GM19023 (cell line): ENCODE data around the gene MGARP.
A peak's percentile ranks its signal among the peaks of the same experiment; 100 is the strongest.
"Not testable (repeated sequence)": the region's sequence is repeated elsewhere in the genome, so short reads cannot be mapped to it uniquely, and the experiment has no call there.

Experiments
- ATAC-seq: cut with Tn5 transposase; IDR thresholded peaks from one replicate; pipeline ENCODE4 v1.9.1; 2021; ENCODE audit warnings: mild to moderate bottlenecking, moderate library complexity; ENCODE audit not compliant: unreplicated experiment

The MGARP gene

DNA sequence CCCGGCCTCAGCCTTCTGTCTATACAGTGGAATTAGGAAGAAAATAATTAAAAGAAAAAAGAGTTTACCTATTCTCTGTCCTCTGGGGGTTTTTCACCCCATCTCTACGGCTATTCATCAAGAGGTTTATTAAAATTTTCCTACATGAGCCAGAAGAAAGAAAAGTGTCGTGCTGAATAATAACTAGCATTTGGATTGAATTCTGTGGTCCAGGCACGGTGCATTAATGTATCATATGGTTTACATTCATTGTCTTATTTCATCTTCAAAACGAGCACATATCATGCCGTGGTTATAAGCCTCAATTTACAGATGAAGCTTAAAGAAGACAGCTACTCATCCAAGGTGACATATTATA, 15.9 kb upstream of the MGARP start:
- no peak for ATAC-seq

DNA sequence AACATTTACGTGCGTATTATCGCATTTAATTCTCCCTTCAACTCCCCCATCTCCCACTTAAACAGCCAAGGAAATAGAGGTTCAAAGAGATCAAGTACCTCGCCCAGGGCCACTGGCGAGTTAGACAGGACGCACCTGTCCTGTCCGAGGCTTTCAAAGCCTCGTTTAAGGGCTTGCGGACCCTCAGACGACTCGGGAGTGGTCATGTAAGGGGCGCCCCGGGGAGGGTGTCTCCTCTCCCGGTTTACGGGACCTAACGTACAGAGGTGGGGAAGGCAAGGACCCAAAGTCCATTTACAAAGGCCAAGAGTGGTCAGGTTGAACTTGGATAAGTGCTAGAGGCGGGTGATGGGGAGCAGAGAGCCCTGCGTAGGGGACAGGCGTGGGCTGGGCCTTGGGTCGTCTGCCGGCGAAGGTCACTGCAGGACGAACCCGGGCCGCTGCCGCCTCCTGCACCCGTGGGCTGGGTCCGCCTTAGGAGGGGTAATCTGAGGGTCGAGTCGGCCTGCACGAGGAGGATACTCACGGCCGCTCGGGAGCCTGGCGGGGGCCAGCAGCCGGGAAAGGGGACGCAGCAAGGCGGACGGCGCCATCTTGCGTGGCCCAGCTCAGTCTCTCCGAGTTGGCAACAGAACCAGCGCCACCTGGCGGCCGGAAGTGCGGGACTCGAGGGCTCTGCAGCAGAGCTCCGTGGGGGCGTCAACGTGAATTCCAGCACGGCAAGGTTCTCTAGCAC, 15.3 kb upstream of the MGARP start:
- peak; percentile 97 for ATAC-seq

DNA sequence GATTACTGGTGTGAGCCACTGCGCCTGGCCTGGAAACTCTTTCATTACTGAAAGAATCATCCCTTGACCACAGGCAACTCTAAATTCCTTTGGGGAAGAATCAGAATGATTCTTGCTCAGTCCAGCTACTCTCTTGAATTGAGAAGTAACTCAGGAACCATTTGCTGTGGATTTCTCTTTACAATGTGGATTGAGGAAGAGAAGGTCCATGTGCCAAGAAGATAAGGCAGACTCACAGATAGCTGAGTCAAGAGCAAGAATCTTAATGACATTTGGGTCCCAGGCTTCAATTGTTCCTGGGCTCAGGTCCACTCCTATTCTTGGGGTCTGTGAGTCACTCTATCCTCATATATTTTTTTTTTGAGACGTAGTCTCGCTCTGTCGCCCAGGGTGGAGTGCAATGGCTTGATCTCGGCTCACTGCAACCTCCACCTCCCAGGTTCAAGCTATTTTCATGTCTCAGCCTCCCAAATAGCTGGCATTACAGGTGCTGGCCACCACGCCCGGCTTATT, 6.2 kb upstream of the MGARP start:
- ATAC-seq: no peak

DNA sequence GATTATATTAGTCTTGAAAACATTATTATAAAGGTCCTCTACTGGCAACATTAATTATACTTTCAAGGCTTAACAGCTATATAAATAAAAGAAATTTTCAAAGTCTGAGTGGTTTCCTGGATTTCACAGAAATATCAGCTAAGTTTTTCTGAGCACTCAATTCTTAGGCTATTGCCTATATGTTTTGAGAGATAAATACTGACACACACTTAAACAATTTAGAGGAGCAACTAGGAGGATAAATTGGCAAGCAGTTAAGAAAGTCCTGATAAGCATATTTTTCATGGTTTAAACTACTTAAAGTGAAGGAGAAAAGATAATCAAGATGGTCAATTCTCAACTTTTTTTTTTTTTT, 2.7 kb upstream of the MGARP start:
- no peak for ATAC-seq

DNA sequence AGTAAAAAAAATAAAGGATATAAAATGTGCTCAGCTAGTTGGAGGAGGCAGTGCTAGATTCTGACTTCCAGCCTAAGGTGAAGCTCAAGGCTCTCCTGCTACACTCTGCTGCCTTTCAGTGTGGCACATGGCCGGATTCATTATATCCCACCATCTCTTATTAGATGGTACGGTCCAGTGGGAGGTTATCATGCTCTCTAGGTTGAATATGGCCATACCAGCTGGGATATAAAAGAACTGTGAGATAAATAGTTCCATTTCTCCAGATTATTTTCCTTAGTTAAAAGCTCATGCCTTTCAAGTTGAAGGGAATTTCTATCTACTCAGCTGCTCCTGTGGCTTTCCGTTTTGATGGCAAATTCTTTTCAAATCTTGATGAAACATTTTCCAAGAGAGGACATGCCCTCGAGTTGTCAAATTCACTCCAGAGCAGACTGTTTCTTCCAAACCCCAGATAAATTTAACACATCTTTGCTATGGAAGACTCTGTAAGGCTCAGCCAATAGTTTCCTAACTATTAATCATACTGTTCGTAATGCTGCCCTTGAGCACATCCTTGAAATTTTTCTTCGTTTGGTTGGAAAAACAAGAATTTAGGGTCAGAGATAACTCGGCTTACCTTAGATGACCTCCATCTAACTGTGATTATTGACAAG, 2.2 kb upstream of the MGARP start:
- no peak for ATAC-seq

DNA sequence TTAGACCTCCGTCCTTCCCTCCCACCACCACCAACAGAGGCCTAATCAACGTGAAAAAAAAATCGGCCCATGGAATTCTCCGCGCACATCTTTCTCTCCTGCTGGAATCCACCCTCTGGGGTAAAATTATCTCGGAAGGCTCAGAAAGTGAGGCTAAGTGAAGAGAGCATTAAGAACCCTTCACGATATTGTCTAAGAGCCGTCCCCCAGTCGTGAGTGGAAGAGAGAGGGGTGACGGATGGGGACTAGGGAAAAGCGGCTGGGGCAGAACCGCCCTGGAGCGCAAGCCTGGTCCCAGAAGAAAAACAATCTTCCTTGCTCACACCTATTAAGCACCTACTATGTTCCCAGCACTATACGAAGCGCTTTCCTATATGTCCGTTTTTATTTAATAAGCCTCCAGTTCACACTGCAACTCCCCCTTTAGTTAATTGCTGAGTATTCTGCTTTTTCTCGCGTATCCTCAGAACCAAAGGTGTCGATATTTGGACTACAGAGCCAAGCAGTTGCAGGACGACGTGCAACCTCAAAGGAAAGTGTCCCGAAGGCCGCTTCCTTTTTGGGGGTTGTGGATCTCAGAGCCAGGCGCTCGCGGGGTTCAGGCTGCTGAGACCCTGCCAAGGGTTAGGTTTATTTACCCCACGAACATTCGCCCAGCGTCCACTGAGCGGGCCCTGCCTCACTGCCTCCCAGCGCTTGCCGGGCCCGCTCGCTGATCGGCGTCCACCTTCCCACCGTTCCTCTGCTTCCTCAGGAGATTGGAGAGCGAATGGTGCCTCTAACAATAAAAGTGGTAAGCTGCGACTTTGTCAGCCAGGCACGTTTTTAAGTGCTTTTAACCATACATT, 889 bp downstream of the MGARP start:
- ATAC-seq: peak; percentile 36

DNA sequence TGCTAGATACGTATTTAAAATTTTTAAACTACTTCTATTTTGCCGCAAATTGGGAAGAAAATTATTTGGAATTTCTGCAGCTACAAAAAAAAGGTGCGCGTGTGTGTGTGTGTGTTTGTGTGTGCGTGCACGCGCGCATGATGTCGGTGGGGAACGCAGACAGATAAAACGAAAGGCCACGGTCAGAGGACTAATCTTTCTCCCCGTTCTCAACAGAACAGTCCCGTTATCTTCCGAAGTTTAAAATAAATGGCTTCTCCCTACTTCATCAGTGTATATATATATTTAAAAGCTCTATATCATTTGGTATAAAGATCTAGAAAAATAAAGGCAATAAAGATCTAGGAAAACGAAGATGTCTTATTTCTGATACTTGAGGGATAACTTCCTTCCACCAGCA, 1.5 kb downstream of the MGARP start:
- ATAC-seq: no peak

DNA sequence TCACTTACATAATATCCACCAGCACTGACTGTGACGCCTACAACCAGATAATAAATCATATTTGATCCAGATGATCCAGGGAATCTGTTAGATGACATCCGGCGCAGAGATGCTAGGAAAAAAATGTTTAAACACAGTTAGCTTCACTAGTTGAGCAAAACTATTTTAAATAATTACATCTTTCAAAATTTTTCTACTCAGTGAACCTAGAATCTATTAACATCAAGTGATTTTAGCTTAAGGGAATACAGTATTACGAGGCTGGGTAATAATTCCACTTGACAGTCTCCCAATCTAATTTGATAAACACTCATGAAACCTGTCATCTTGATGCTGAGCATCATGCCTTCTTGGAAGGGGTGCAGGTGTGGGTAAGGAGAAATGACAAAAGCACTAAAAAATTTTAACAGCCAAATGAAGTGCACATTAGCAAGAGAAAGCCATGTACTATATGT, 4.7 kb downstream of the MGARP start:
- ATAC-seq: no peak

DNA sequence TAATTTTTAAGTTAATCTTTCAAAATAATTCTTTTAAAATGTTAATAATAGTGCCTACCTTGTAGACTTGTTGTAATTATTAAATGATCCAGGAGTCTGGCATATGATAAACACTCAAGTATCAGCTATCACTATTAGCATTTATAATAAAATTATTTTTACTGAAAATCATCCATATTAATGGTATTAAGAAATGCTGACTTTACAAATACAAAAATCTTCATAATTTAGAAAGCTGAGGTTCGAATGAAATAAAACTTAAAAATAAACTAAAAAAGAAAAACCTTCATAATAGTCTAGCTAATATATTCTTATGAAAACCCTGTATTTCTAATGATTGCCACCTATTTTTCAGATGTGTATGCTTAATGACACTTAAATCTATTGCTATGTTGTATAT, 5.2 kb downstream of the MGARP start:
- no peak for ATAC-seq

DNA sequence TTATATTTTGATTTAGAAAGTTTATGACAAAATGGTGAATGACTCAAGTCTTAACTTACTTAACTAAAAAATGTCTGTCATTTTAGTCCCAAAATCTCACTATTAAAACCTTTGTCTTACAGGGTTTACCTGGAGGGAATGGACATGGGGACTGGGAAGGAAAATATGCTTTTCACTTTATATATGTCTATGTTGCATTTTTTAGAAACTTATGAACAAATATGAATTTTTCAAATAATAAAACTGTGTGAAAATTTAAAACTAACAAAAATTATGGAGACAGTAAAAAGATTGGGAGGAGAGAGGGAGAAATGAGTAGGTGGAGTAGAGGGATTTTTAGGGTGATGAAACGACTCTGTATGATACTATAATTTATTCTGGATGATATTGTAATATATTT, 6.2 kb downstream of the MGARP start:
- ATAC-seq: no peak

DNA sequence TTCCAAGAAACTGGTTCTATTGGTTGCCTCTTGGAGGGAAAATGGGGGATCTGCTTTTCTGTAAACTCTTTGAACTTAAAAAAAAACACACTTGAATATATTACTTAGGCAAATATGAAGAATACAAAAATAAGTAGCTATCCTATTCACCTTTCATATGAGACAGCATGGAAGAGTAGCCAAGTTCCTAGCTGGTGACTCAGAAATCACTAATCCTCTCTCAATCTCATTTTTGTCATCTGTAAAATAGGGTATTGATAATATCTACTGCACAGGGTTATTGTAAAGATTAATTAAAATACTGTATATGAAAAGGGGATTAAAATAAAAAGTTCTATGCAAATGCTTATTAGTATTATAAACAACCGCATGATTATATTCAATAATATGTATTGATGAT, 12.7 kb downstream of the MGARP start:
- no peak for ATAC-seq

DNA sequence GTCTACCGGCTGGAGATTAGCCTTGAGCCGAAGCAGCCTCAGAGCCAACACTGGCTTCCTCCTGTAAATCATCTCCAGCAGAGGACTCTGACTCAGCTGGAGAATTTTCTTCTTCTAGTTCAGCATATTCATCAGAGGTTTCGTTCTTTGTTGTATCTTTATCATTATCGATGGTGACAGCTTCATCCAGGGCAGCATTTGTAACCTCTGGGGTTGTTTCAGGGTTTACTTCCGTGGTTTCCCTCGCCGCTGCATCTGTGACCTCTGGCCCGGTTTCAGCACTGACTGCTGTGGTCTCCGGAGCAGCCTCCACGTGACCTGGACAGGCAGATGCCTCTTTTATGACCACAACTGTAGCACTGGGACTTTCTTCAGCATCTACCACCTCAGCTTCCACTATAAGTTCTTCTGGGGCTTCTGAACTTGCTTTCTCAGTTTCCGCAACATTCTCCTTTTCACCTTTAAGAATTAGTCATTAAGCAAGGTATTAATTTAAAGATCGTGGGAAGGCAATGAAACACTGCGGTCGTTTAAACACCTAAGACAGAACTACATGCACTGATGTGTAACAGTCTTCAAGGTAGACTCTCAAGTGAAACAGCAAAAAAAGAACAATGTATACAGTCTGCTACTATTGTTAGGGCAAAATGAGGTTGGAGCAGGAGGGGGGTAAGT, 13.3 kb downstream of the MGARP start:
- ATAC-seq: peak; percentile 98

DNA sequence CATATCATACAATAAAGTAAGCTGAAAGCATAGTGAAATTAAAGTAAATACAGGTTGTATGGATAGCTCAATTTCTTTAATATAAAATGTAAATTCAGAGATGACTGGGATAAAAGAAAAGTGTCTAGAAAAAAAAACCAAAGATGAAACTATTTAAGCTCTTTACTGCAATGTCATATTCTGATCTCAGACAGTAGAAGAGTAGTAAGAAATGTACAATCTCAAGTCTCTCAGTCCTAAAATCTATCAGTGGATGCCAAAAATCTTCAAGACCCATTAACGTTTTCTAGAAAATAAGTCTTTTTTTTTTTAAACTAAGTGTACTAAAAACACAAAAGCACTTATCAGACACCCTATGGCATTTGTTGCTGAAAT, 13.8 kb downstream of the MGARP start:
- ATAC-seq: no peak

DNA sequence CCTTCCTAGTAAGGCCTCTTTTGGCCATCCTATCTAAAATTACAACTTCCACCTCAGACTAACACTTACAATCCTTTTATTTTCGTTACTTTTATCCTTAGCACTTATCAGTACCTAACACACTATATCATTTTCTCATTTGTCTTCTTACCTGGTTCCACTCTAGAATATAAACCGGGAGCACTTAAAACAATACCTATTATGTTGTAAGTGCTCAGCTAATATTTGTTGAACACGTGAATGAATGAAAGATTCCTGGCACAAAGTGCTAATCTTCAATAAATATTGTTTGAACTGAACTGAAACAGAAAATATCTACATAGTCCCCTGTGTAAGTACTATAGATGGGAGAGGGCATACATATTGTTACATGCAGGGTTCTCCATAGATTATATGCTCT, 14.4 kb downstream of the MGARP start:
- no peak for ATAC-seq

DNA sequence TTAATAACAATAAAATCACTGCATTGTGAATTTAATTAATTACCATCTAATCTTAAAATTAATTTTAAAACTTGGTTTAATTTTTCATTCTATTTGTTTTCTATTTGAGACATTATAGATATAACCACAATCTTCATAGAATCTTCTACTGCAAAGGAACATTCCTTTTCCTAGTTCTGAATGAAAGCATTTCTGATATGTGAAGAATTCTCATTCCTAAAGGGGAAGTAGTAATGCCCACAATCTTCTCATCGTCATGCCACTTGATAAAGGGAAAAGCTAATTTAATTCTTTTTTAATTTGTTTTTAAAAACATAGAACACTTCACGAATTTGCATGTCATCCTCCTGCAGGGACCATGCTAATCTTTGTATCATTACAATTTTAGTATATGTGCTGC, 23.7 kb downstream of the MGARP start:
- ATAC-seq: no peak

DNA sequence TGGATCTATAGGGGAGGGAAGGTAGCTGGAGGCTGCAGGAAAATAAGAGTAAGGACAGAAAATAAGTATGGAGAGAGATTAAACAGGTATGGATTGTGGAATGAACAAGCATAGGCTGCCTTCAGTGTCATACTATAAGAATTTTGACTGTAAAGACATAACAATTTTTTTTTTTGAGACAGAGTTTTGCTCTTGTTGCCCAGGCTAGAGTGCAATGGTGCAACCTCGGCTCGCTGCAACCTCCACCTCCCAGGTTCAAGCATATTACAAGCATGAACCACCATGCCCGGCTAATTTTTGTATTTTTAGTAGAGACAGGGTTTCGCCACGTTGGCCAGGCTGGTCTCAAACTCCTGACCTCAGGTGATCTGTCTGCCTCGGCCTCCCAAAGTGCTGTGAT, 24.4 kb downstream of the MGARP start:
- ATAC-seq: not testable (repeated sequence)

DNA sequence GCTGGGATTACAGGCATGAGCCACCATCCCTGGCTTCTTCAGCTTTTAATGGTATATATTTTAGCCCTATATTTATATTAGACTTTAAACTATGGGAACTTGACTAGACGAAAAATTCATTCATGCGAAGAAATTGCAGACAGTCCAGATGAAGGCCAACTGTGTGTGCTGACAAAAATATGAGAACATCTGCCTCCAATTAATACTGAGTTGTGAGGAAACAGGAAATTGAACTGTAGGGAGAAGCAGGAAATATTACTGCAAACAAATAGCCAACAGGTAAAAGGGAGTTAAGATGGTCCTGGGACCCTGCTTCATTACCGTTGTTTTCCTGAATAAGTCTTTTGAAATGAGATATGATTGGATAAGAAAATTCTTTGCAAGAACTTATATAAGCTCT, 26.3 kb downstream of the MGARP start:
- ATAC-seq: no peak

DNA sequence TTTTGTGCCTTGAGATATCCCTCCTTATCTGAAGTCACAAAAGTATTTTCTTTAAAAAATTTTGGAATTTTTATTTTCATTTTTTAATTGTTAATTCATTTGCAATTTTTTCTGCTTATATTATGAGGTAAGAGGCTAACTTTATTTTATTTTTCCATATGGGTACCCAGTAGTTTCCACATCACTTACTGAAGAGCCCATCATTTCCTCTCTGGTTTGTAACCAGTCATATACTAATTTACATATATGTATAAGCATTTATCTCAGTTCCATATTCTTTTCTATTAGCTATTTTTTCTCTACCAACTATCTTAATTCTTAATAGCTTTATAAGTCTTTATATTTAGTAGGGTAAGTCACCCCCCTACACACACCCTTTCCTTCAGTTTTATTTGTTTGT, 27.0 kb downstream of the MGARP start:
- ATAC-seq: no peak

DNA sequence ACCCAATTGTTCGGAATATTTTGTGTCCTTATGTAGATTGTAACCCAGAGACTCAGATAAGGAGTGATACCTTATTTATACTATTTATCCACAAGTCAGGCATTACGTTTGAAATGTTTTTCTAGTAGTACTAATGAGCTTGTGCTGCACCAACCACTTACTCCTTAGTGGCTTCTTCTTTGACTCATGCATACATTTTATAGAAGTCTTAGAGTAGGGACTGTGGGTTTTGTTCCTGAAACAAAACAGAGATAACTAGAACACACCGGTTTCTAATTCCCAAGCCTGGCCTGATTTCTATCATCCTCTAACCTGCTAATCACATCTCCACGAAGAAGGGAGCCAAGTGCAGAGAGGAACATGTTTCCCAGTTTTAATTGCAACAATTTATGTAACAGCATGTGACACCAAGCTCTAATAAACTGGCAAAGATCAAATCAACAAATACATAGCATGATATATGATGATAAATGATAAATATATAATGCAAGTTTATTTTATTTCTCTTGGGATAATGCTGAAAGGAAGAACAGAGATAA, 32.3 kb downstream of the MGARP start:
- no peak for ATAC-seq

DNA sequence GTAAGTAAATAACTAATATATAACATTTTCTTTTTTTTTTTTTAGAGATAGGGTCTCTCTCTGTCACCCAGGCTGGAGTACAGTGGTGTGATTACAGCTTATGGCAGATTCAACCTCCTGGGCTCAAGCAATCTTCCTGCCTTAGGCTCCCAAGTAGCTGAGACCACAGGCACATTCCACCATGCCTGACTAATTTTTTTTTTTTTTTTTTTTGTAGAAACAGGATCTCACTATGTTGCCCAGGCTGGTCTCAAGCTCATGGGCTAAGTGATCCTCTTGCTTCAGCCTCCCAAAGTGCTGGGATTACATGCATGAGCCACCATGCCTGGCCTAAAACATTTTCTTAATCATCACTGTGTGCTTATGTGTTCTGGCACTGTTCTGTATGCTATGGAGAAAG, 32.8 kb downstream of the MGARP start:
- no peak for ATAC-seq

DNA sequence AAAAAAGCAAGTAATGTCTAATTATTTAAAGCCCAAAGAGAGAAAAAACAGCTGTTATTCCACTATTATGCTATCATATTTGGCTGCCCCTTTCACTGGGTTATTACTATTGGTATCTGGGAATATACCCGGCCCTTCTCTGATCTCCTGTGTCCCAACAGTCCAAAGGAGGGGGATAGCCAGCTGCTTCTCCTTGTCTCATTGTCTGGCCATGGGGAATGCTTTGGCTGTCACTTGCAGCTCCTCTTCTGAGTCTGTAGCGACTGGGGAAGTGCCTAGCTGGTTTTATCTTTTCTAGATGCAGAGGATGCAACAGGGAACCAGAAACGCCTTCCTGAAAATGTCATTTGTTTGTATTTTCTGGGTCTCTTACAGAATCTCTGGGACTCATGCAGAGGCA, 33.9 kb downstream of the MGARP start:
- no peak for ATAC-seq
